Kasumi-1 (cell line): ENCODE data around the gene PKP3.
"Not testable (repeated sequence)": the region's sequence is repeated elsewhere in the genome, so short reads cannot be mapped to it uniquely, and the experiment has no call there.

Source experiments
- DNase-seq, 2 experiments: peaks; one replicate each; lab custom pipeline; 2025; lab: John Stamatoyannopoulos, UW

PKP3 gene

GRCh38 chr11:377174-377865, 16.7 kb upstream of the PKP3 start:
- no peak for DNase-seq

- DNase-seq, result no peak
Observed at GRCh38 chr11:377883-378500, 16.0 kb upstream of the PKP3 start.

GRCh38 chr11:379205-380094, 14.6 kb upstream of the PKP3 start:
- no peak for DNase-seq

GRCh38 chr11:380095-380480, 13.9 kb upstream of the PKP3 start:
- DNase-seq, result no peak

- no peak for DNase-seq
Observed at GRCh38 chr11:380491-380890, 13.5 kb upstream of the PKP3 start.

- DNase-seq, result no peak
Observed at GRCh38 chr11:380996-381395, 13.0 kb upstream of the PKP3 start.

GRCh38 chr11:381501-382072, 12.4 kb upstream of the PKP3 start:
- no peak for DNase-seq

GRCh38 chr11:382081-382629, 11.9 kb upstream of the PKP3 start:
- DNase-seq, result no peak

- no peak for DNase-seq
Observed at GRCh38 chr11:383431-383830, 10.6 kb upstream of the PKP3 start.

GRCh38 chr11:384511-384910, 9.5 kb upstream of the PKP3 start:
- DNase-seq, result no peak

GRCh38 chr11:385594-386351, 8.2 kb upstream of the PKP3 start:
- no peak for DNase-seq

- no peak for DNase-seq
Observed at GRCh38 chr11:386483-386882, 7.5 kb upstream of the PKP3 start.

GRCh38 chr11:387193-387793, 6.7 kb upstream of the PKP3 start:
- DNase-seq, result no peak

- not testable (repeated sequence) for DNase-seq
Observed at GRCh38 chr11:389369-389768, 4.6 kb upstream of the PKP3 start.

- no peak for DNase-seq
Observed at GRCh38 chr11:390175-390574, 3.8 kb upstream of the PKP3 start.

GRCh38 chr11:391117-392017, 2.6 kb upstream of the PKP3 start:
- no peak for DNase-seq

- DNase-seq, result no peak
Observed at GRCh38 chr11:392102-392777, 1.8 kb upstream of the PKP3 start.

- no peak for DNase-seq
Observed at GRCh38 chr11:393219-394033, 583 bp upstream of the PKP3 start.
